ENCODE measurements around the gene C22orf15. TPM values are rescaled to one million over a fixed set of nuclear protein-coding genes. Genes with fewer than 3 reads are reported as not detected.

The C22orf15 gene
- total RNA-seq, 1 experiment from 2014 or later, result not detected

DNA sequence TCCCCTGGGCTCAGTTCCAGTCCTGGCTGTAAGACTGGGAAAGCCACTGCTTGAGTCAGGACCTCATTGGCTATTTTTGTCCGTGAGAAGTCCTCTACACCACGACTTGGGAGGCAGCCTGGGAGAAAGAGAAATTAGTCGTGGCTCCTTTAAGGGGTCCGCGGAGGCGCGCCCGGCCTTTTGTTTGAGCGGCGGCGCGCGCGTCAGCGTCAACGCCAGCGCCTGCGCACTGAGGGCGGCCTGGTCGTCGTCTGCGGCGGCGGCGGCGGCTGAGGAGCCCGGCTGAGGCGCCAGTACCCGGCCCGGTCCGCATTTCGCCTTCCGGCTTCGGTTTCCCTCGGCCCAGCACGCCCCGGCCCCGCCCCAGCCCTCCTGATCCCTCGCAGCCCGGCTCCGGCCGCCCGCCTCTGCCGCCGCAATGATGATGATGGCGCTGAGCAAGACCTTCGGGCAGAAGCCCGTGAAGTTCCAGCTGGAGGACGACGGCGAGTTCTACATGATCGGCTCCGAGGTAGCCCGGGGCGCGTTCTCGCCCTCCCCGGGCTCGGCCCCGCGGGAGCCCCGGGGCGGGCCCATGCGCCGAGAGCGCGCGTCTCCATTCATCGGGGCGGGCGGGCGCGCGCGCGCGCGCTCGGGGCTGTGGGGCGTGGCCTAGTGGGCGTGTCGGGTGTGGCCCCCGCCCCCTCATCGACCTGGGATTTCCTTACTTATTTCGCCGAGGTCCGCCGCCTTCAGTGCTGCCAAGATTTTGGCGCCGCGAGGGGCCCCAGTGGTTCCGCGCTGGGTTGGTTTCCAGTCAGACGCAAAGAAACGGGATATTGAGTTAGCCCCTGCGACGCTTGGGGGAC, 24.2 kb downstream of the C22orf15 start, which contains the start of gene SMARCB1:
Gene SMARCB1 (plus strand): TSS at position 215 of the 848 bp plus-strand sequence. CDS start 204 bp downstream, at position 419.
- peak; percentile 86 for DNase-seq (ENCODE audit: low read depth)

DNA sequence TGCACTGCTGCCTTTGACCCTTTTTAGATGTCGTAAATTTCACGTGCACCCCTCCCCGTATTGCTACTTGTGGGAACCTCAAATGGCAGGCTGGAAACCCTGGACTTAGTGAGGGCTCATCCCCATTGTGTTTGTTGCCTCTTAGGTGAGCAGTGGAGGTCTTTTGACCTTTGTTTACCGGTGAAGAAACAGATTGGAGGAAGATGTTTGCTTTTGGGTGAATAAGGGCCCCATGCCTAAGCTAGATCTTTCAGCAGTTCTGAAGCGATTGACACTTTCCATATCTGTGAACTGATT, 24.8 kb downstream of the C22orf15 start:
- no peak for DNase-seq (ENCODE audit: low read depth)

DNA sequence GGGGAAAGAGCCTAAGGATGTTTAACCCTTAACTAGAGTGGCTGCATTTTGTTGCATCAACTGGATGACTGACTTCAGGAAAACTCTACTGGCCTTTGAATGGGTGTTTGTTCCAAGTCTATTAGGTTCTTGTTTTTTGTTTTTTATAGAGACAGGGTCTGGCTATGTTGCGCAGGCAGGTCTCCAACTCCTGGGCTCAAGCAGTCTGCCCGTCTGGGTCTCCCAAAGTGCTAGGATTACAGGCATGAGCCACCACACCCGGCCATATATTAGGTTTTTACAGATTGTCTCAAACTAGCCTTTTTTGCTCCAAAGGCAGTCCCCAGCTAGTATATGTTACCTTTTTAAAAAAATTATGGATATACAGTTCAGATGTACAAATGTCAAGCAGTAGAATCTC, 25.1 kb downstream of the C22orf15 start:
- no peak for DNase-seq (ENCODE audit: low read depth)

DNA sequence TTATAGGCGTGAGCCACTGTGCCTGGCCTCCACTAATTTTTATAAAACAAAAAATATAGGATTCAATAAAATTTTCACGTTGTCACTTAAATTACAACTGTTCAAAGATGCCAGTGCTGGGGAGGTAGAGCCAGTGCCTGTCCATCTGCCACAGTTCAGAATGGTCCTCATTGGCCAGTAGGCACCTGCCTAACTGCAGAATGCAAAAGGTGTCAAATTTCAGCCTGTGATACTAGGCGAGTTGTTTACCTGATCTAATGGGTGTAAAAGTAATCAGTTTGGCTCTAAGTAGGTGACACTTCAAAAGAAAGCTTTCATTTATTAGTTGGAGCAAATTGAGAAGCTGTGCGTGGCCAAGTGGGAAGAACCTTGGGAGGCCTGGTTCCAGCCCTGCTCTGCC, 26.3 kb downstream of the C22orf15 start:
- DNase-seq (ENCODE audit: low read depth), result no peak

DNA sequence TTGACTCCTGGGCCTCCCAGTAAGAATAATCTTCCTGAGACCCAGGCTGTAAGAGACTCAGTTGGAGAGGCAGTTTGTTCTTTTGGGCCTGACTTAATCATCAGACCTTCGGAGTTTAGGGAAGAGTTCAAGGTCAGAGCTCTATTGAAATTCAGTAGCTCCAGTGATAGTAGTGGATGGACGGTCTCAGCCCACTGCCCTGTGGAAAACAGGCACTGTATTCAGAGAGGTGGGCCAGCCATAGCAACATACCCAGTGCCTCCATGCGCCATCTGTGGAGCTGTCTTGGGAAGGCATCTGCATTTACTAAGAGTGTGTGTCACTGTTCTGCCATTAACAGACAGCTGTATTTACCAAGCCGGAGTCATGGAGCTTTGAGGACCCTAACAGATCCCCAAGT, 26.8 kb downstream of the C22orf15 start:
- DNase-seq (ENCODE audit: low read depth), result no peak

DNA sequence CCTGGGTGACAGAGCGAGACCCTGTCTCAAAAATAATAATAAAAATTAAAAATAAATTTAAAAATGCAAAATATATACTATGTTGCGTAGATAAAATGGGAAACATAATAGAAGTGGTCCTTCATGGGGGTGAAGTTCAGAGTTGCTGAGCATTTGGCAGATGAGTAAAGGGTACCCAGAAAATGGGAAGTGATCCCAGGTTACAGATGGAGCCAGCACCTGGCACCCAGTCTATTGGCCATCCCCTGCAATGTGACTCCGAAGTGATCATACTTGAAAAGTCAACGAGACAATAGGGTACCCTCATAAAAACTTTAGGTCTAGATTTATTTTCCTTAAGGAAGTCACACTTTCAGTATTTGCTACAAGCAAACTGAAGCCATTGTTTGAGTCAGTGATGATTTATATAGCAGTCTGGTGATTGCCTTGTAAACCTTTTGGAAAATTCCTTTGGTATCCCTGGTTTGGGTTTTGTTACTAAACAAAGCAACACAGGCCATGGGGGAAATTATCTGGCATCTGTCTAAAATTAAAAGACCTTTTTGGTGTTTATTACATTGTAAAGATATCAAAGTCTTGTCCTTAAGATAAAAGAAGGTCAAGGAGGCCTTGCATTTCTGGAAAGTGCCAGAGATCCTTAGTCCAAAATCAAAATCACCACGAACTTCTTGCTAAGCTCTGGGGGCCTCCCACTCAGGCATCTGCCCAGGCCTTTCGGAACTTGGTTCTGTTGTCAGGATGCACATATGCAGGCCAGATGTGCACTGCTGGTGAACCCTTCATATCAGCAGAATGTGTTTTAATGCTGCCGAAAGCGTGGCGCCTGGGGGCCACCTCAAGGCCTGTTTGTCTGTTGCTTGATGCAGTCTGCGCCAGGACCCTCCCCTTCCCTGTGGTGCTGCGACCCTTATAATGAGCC, 28.3 kb downstream of the C22orf15 start:
- no peak for DNase-seq (ENCODE audit: low read depth)

DNA sequence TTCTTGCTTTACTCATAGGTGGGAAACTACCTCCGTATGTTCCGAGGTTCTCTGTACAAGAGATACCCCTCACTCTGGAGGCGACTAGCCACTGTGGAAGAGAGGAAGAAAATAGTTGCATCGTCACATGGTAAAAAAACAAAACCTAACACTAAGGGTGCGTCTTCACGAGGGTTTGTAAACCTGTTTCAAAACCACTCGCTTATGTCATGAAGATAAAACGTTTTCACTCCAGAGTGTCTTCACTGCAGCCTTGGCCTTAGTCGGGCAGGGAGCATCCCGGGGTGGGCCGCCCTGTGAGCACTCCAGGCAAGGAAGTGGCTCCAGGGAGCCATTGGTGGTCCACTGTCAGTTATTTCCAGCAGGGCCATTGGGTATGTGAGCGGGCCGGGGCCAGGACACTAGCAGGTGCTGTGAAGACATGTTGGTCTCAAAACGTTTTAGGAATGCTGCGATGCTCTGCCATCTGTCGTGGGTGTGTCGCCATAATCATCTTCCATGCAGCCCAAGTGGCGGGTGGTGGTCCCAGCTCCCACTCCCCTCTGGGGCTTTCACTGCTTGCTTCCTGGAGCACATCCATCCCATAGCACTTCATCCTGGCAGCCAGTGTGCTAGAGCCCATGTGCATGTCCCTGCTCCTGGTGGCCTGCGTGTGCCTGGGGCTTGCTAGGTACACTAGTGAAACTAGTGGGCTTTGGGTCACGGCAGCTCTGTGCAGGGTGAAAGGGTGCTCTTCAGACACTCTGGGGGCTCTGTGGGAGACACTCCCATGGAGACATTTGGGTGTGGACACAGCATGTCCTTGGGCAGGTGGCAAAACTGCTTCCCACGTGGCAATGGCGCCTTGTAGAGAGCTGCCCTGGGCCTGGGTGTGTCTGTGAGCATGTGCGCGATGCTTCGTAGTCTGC, 29.2 kb downstream of the C22orf15 start:
- no peak for DNase-seq (ENCODE audit: low read depth)

DNA sequence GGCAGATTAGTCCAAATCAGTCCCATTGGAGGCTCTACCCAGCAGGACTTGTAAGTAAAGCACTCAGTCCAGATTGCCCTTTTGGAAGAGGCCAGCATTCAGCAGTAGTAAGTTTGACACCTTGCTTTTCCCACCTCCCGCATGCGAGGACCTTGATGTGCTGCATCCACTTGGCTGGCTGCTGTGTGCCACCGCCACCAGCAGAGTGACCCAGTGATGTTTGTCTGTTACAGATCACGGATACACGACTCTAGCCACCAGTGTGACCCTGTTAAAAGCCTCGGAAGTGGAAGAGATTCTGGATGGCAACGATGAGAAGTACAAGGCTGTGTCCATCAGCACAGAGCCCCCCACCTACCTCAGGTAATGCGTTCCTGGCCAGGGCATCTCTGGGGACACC, 30.5 kb downstream of the C22orf15 start:
- DNase-seq (ENCODE audit: low read depth), result no peak

DNA sequence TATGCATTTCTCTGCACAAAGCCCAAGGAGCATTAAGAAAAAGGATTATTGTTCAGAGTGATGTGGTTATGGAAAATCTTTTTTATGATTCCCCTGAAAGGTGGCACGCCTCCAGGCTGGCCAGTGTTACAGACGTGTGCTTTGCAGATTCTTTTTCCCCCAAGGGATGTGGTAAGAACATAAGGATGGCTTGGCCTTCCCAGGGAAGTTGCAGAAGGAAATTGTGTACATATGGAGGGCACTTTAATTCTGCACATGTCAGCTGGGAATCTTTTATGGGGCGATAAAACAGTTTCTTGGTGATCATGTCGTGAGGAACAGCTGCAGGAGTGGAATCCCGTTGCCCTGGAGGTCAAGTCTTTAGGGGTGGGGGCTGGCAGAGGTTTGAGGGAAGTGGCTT, 33.7 kb downstream of the C22orf15 start:
- DNase-seq (ENCODE audit: low read depth), result no peak

DNA sequence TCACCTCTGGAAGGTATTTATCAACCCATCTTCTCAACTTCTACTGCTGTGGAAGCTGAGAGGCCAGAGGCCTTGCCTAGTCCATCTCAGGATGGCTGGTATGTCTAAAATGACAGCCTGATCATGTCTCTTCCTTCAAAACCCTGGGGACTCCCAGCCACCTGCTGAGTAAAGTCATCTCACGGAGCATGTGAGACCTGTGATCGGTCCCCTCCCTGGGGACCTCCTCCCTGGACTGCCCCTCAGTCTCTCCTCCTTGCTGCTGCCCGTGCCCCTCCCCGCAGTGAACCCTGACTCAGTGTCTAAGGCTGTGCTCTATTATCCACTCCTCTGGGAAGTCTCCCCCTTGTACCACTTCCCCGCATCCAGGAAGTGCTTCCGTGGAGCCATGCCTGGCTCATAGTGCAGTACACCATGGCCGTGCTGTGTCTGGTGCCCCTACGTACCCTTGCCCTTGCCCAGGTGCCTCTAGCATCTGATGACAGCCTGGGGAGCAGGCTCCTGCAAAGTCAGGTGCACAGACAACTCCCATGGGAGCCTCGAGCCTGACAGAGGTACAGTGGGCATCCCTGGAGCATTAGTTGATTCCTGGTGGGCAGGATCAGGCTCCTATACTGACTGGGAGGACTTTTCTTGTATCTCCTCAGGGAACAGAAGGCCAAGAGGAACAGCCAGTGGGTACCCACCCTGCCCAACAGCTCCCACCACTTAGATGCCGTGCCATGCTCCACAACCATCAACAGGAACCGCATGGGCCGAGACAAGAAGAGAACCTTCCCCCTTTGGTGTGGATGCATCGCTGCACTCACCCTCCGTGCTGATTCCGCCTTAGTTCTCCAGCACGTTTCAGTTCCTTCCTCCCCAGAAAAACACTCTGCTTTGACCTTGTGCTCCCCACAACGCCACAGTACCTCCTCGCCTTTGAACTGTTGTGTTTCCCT, 37.8 kb downstream of the C22orf15 start:
- DNase-seq (ENCODE audit: low read depth), result no peak

DNA sequence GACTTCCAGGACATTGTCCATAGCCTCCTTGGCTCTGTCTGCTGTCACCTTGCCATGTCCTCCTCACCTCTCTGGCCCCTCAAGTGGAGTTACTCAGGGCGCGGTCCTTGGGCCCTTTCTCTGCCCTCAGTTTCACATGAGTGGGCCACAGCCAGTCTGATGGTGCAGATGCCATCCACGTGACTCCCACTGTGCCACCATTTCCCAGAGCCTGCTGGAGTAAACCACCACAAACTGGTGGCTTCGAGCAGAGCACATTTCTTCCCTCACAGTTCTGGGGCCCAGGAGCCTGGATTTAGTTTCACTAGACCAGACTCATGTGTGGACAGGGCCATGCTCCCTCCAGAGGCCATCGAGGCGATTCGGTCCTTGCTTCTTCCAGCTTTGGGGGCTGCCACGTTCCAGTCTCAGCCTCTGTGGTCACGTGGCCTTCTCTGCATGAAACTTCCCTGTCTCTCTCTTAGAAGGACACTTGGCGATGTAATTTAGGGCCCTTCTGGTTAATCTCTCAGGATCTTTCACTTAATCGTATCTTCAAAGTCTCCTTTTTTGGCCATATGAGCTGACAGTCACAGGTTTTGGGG, 38.5 kb downstream of the C22orf15 start:
- no peak for DNase-seq (ENCODE audit: low read depth)

DNA sequence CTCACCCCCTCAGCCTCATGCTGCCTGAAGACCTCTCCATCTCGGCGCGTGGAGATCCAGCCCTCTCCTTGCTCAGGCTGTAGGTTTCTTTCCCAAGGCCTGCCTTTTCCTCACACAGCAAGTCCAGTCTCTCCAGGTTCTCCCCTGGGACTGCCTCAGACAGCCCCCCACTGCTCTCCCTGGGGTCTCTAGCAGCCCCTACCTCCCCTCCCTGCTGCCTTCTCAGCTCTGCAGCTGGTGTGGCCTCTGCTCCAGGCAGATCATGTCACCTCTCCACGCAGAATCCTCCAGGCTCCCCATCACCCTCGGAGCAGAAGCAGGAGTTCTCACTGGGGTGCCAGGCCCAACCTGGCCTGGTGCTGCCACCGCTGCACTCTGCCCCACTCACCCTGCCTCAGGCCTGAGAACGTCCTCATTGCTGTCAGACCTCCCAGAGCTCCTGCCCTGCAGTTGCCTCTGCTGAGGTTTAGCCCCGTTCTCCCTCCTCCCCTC, 39.1 kb downstream of the C22orf15 start:
- no peak for DNase-seq (ENCODE audit: low read depth)

DNA sequence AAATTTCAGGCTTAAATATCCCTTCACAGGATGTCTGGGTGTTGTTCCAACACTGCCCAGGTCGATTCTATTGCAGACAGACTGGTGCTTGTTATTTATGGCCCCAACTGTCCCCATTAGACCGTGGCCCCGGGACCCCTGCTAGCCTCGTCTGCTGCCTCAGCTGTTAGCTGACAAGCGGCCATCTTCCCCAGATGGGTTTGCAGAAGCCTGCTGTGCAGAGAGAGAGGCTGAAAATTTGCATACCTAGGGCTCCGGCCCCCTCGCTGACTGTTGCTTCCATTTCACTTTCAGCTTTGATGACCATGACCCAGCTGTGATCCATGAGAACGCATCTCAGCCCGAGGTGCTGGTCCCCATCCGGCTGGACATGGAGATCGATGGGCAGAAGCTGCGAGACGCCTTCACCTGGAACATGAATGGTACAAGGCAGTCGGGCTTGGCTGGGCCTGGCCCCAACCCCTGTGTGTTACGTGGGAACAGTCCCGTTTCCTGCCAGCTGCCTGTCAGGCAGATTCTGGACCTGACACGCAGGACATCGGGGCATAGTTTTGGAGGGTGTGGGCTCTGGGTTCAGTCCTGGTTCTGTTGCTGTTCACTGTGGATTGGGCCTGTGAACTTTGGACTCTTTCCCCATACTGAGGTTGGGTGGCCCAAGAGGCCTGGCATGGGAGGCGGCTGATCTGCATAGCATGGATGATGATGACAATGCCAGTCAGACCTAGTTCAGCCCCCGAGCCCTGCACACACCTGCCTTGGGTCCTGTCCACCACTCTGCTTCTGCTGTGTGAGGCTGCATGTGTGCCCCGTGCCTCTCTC, 40.4 kb downstream of the C22orf15 start:
- no peak for DNase-seq (ENCODE audit: low read depth)

DNA sequence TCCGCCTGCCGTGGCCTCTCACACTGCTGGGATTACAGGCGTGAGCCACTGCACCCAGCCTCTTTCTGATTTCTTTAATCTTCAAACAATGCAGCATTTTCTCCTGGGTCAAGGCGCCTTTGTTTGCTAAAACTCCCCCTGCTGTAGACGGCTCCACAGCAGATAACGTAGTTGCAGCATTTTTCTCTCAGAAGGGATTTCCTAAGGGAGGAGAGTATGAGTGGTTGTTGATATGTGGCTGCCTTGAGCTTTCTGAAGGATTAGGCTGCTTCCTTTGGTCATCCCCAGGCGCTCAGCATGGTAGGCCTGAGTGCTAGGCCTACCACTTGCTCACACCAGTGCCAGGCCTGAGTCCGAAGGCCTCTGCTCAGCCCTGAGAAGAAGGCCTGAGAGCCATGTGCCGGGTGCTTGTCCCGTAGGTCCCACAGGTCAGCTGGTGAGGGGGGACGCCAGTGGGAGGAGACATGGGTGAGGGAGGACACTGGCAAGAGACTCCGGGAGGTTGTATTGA, 42.0 kb downstream of the C22orf15 start:
- DNase-seq (ENCODE audit: low read depth), result no peak

DNA sequence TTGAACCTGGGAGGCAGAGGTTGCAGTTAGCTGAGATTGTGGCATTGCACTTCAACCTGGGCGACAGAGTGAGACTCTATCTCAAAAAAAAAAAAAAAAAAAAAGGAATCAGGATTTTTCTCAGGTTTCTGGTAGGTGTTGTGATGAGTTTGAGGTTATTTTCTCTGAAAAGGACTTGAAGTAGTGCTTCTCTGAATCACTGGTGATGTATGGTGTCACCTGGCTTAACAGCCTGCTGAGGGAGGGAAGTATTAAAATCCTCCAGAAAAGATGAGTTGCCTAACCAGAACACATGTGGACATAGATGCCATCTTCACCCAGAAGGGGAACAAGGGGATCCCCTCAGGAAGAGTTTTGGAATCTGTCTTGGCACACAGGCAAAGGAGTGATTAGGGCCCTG, 44.0 kb downstream of the C22orf15 start:
- no peak for DNase-seq (ENCODE audit: low read depth)

DNA sequence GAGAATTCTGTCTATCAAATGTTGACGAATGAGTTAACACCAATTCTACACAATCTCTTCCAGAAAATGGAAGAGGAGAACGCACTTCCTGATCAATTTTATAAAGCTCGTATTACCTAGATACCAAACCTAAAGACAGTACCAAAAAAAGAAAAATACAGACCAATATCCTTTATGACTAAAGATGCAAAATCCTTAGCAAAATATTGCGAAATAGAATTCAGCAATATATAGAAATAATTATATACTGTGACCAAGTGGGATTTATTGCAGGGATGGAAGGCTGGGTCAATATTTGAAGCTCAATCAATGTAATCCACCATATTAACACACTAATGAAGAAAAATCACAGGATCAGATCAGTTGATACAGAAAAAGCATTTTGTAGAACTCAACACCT, 49.6 kb downstream of the C22orf15 start:
- DNase-seq (ENCODE audit: low read depth), result no peak
